Fibroblast of lung (primary cell): ENCODE measurements around the gene IGFBP6.

Experiments
- EZH2 ChIP-seq: IDR thresholded peaks from 2 replicates; pipeline ENCODE4 v1.5.1; 2012; ENCODE audit warnings: low read length, control low read depth, mild to moderate bottlenecking; ENCODE audit errors: missing control alignments
- TF ChIP-seq, protein P1 (sequence below), 2 donors: IDR thresholded peaks in 1 of 2; conservative IDR thresholded peaks in 1 of 2; 1 replicate in 1 of 2; 2 replicates in 1 of 2; pipeline ENCODE4 v1.5.1; 2011 to 2012; ENCODE audit warnings: low read length in 2 of 2, control low read depth in 1 of 2, inconsistent platforms in 1 of 2, low read depth in 1 of 2, mild to moderate bottlenecking in 1 of 2

DNA sequence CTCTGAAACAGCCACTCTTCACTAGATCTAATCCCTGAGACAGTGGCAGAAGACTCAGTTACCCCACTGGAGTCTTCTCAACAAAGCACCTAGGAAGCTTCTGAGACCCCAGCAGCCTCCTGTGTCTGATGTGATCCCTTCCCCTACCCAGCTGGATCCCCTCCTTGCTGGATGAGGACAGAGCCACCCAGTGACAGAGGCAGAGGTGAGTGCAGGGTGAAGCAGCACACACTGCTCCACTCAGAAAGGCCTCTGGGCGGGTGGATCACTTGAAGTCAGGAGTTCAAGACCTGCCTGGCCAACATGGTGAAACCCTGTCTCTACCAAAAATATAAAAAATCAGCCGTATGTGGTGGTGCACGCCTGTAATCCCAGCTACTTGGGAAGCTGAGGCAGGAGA, 21.0 kb upstream of the IGFBP6 start:
- TF ChIP-seq, protein P1, sequence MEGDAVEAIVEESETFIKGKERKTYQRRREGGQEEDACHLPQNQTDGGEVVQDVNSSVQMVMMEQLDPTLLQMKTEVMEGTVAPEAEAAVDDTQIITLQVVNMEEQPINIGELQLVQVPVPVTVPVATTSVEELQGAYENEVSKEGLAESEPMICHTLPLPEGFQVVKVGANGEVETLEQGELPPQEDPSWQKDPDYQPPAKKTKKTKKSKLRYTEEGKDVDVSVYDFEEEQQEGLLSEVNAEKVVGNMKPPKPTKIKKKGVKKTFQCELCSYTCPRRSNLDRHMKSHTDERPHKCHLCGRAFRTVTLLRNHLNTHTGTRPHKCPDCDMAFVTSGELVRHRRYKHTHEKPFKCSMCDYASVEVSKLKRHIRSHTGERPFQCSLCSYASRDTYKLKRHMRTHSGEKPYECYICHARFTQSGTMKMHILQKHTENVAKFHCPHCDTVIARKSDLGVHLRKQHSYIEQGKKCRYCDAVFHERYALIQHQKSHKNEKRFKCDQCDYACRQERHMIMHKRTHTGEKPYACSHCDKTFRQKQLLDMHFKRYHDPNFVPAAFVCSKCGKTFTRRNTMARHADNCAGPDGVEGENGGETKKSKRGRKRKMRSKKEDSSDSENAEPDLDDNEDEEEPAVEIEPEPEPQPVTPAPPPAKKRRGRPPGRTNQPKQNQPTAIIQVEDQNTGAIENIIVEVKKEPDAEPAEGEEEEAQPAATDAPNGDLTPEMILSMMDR (conservative IDR thresholded peaks at IDR 0.05 in 1 of 2, IDR thresholded peaks at IDR 0.05 in 1 of 2; ENCODE audit: low read depth in 1 of 2, low read length in 2 of 2), result no peak
- TF ChIP-seq EZH2, result no peak
